ENCODE results near the gene CAPSL.

- TF ChIP-seq, protein P1, sequence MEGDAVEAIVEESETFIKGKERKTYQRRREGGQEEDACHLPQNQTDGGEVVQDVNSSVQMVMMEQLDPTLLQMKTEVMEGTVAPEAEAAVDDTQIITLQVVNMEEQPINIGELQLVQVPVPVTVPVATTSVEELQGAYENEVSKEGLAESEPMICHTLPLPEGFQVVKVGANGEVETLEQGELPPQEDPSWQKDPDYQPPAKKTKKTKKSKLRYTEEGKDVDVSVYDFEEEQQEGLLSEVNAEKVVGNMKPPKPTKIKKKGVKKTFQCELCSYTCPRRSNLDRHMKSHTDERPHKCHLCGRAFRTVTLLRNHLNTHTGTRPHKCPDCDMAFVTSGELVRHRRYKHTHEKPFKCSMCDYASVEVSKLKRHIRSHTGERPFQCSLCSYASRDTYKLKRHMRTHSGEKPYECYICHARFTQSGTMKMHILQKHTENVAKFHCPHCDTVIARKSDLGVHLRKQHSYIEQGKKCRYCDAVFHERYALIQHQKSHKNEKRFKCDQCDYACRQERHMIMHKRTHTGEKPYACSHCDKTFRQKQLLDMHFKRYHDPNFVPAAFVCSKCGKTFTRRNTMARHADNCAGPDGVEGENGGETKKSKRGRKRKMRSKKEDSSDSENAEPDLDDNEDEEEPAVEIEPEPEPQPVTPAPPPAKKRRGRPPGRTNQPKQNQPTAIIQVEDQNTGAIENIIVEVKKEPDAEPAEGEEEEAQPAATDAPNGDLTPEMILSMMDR (IDR thresholded peaks at IDR 0.05): no peak
- TF ChIP-seq ZFX (IDR thresholded peaks at IDR 0.05; ENCODE audit: borderline replicate concordance): no peak
Measured at GRCh38 chr5:35879096-35879495, 59.3 kb downstream of the CAPSL start.

All from 22Rv1 (cell line).